ENCODE measurements around the gene CAP2. TPM values are rescaled to one million over a fixed set of nuclear protein-coding genes. Genes with fewer than 3 reads are reported as not detected.

The CAP2 gene
- total RNA-seq, 1 experiment from 2014 or later, result 37.0 TPM

DNA sequence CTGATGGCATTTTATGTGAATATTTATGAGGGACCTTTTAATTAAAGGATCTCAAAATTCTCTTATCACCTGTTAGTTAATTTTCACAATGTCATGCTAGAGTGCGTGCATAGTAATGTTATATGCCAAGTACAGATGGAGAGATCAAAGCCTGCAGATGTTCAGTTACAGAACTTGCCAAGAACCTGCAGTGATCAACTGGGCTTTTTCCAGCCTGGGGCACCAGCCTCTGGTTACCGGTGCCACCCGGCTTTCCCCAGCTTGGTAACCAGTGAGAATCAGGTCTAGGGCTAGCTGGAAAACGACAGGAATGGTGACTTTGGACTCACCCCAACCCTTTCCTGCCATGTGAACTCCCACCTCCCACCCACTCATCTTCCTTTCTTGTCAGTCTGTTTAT lies 91.8 kb downstream of the CAP2 start:
- H3K36me3 ChIP-seq (ENCODE audit: control insufficient read depth, insufficient read depth, low read length), result no peaks in the 10 kb centered on the region
- ATAC-seq (no peak), DNase-seq (ENCODE audit: low read depth, low spot score) (no peak)
- no peaks in the 10 kb centered on the region for H3K4me1 ChIP-seq (ENCODE audit: control insufficient read depth, insufficient read depth, low read length)
- TF ChIP-seq POLR2AphosphoS5 (IDR thresholded peaks at IDR 0.05; ENCODE audit: low read depth, low read length), result no peak
- TF ChIP-seq SIN3A (IDR thresholded peaks at IDR 0.05; ENCODE audit: borderline replicate concordance, insufficient read depth, low read depth, low read length), result no peak
- TF ChIP-seq, protein P1, sequence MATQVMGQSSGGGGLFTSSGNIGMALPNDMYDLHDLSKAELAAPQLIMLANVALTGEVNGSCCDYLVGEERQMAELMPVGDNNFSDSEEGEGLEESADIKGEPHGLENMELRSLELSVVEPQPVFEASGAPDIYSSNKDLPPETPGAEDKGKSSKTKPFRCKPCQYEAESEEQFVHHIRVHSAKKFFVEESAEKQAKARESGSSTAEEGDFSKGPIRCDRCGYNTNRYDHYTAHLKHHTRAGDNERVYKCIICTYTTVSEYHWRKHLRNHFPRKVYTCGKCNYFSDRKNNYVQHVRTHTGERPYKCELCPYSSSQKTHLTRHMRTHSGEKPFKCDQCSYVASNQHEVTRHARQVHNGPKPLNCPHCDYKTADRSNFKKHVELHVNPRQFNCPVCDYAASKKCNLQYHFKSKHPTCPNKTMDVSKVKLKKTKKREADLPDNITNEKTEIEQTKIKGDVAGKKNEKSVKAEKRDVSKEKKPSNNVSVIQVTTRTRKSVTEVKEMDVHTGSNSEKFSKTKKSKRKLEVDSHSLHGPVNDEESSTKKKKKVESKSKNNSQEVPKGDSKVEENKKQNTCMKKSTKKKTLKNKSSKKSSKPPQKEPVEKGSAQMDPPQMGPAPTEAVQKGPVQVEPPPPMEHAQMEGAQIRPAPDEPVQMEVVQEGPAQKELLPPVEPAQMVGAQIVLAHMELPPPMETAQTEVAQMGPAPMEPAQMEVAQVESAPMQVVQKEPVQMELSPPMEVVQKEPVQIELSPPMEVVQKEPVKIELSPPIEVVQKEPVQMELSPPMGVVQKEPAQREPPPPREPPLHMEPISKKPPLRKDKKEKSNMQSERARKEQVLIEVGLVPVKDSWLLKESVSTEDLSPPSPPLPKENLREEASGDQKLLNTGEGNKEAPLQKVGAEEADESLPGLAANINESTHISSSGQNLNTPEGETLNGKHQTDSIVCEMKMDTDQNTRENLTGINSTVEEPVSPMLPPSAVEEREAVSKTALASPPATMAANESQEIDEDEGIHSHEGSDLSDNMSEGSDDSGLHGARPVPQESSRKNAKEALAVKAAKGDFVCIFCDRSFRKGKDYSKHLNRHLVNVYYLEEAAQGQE (IDR thresholded peaks at IDR 0.05; ENCODE audit: insufficient read depth in 1 of 2, low read depth in 2 of 2, low read length in 1 of 2), result no peak
- TF ChIP-seq TCF7L2 (IDR thresholded peaks at IDR 0.05; ENCODE audit: low read depth, low read length), result no peak
- TF ChIP-seq, protein P2, sequence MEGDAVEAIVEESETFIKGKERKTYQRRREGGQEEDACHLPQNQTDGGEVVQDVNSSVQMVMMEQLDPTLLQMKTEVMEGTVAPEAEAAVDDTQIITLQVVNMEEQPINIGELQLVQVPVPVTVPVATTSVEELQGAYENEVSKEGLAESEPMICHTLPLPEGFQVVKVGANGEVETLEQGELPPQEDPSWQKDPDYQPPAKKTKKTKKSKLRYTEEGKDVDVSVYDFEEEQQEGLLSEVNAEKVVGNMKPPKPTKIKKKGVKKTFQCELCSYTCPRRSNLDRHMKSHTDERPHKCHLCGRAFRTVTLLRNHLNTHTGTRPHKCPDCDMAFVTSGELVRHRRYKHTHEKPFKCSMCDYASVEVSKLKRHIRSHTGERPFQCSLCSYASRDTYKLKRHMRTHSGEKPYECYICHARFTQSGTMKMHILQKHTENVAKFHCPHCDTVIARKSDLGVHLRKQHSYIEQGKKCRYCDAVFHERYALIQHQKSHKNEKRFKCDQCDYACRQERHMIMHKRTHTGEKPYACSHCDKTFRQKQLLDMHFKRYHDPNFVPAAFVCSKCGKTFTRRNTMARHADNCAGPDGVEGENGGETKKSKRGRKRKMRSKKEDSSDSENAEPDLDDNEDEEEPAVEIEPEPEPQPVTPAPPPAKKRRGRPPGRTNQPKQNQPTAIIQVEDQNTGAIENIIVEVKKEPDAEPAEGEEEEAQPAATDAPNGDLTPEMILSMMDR (IDR thresholded peaks at IDR 0.05), result no peak
- in situ Hi-C loops (cut with HindIII; ENCODE audit: low pct_unique_long_range_greater_than_20kb, low sequenced_read_pairs), result no loop called here
- no peaks in the 10 kb centered on the region for H3K27me3 ChIP-seq (ENCODE audit: control insufficient read depth, insufficient read depth, low read length)
- no peak overlapping the region for H3K27ac ChIP-seq (ENCODE audit: low read length)
- H3K9me3 ChIP-seq (ENCODE audit: control insufficient read depth, insufficient read depth, low read depth, low read length), result no peaks in the 10 kb centered on the region
- ChIA-PET CTCF (no interaction called here), POLR2A (no interaction called here)
- intact Hi-C loops (cut with micrococcal nuclease; ENCODE audit: unreplicated experiment), result no loop called here
- H3K4me3 ChIP-seq (ENCODE audit: low read depth in 2 of 2, low read length in 2 of 2), result no peak overlapping the region
- BruUV-seq (replicated peaks), result no TSS peak

DNA sequence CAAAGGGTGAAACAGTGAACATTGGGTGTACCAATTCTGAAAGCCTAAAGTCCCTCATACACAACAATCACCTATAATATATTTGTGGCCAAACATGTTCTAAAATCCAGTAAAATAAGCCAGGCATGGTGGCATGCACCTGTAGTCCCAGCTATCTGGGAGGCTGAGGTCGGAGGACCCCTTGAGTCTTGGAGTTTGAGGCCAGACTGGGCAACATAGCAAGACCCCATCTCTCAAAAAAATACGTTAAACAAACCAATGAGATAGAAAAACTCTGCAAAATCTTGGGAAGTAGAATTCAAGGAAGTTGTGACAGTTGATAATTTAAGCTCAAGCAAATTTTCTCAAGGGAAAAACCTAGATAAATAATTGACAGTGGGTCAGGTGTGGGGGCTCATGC lies 92.6 kb downstream of the CAP2 start:
- no TSS peak for BruUV-seq (replicated peaks)
- no peak overlapping the region for H3K27ac ChIP-seq (ENCODE audit: low read length)
- DNase-seq (ENCODE audit: low read depth, low spot score), result no peak
- ChIA-PET CTCF (no interaction called here), POLR2A (no interaction called here)
- no peak overlapping the region for H3K4me3 ChIP-seq (ENCODE audit: low read depth in 2 of 2, low read length in 2 of 2)
- no peaks in the 10 kb centered on the region for H3K4me1 ChIP-seq (ENCODE audit: control insufficient read depth, insufficient read depth, low read length)
- TF ChIP-seq, protein P1 (IDR thresholded peaks at IDR 0.05; ENCODE audit: insufficient read depth in 1 of 2, low read depth in 2 of 2, low read length in 1 of 2), result no peak
- no peak for TF ChIP-seq POLR2AphosphoS5 (IDR thresholded peaks at IDR 0.05; ENCODE audit: low read depth, low read length)
- TF ChIP-seq SIN3A (IDR thresholded peaks at IDR 0.05; ENCODE audit: borderline replicate concordance, insufficient read depth, low read depth, low read length), result no peak
- TF ChIP-seq, protein P2 (IDR thresholded peaks at IDR 0.05), result no peak
- TF ChIP-seq TCF7L2 (IDR thresholded peaks at IDR 0.05; ENCODE audit: low read depth, low read length), result no peak
- in situ Hi-C loops (cut with HindIII; ENCODE audit: low pct_unique_long_range_greater_than_20kb, low sequenced_read_pairs) (no loop called here), intact Hi-C loops (cut with micrococcal nuclease; ENCODE audit: unreplicated experiment) (no loop called here)
- ATAC-seq, result no peak
- no peaks in the 10 kb centered on the region for H3K9me3 ChIP-seq (ENCODE audit: control insufficient read depth, insufficient read depth, low read depth, low read length)
- H3K36me3 ChIP-seq (ENCODE audit: control insufficient read depth, insufficient read depth, low read length), result no peaks in the 10 kb centered on the region
- no peaks in the 10 kb centered on the region for H3K27me3 ChIP-seq (ENCODE audit: control insufficient read depth, insufficient read depth, low read length)
